HG03439 (cell line): ENCODE data around the gene SYTL3.
"Not testable (repeated sequence)": the region's sequence is repeated elsewhere in the genome, so short reads cannot be mapped to it uniquely, and the experiment has no call there.

Source experiments
- ATAC-seq: cut with Tn5 transposase; IDR thresholded peaks from one replicate; pipeline ENCODE4 v1.9.1; 2021; ENCODE audit warnings: mild to moderate bottlenecking, moderate library complexity; ENCODE audit not compliant: unreplicated experiment

The SYTL3 gene, protein sequence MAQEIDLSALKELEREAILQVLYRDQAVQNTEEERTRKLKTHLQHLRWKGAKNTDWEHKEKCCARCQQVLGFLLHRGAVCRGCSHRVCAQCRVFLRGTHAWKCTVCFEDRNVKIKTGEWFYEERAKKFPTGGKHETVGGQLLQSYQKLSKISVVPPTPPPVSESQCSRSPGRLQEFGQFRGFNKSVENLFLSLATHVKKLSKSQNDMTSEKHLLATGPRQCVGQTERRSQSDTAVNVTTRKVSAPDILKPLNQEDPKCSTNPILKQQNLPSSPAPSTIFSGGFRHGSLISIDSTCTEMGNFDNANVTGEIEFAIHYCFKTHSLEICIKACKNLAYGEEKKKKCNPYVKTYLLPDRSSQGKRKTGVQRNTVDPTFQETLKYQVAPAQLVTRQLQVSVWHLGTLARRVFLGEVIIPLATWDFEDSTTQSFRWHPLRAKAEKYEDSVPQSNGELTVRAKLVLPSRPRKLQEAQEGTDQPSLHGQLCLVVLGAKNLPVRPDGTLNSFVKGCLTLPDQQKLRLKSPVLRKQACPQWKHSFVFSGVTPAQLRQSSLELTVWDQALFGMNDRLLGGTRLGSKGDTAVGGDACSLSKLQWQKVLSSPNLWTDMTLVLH

DNA sequence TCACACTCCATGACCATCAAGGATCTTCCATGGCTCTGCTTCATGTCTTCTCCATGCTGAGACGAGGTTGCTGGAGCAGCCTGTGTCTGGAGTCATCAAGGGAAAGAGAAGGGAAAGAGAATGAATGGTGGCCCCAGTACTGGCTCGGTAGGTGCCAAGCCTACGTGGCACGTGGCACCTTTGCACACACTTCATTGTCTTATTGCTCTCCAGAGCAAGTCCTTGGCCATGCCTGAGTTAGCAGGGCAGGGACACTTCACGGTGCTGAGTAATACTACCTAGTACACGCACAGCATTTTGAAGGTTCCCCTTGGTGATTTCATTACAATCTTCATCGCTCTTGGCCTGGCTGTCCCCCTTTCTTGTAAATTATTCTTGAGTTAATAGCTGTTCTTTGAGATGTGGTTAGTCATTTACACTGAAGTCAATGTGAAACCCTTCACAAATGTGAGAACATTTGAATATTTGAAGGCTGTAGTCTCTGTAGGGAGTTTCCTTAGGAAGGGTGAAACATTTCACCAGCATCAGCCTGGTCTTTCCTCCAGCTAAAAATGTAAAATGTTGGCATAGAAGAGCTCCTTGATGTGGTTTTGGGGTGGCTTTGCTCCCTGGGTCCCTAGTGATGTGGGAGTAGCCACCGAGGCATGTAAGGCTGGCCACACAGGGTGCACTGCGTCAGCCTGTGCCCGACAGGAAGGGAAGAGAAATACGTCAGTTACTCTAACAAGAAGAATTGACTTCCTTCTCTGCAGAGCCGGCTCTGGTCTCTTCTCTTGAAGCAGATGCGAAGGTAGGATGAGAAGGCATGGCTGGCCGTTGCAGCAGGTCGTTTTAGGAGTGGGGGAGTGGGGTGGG, at the start of gene SYTL3:
SYTL3 (plus strand) TSS at position 766 of the 855 bp plus-strand sequence. CDS start 13,215 bp downstream, outside the sequence.
- ATAC-seq = peak; percentile 53

DNA sequence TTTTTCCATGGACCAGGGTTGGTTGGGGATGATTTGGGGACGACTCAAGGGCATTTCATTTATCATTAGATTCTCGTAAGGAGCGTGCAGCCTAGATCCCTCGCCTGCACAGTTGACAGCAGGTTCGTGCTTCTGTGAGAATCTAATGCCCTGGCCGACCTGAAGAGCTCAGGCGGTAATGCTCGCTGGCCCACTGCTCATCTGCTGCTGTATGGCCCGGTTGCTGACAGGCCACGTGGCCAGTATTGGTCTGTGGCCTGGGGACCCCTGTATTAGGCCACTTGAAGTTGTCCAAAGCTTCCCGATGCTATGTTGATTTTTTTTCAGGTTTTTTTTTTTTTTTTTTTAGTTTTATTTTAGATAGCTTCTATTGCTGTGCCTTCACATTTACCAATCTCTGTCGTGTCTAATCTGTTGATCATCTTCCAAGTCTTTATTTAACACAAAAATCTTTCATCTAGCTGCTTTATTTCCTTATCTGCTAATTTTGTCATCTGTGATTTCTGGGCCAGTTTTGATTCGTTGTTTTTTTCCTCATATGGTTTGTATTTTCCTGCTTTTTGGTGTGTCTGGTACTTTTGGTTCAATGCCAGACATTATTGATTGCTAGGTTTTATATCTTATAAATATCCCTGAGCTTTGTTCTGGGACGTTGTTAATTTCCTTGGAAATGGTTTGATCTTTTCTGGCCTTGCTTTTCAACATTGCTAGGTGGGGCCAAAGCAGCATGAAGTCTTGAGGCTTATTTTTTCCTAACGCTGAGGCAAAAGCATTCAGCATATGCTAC, 46.4 kb upstream of the SYTL3 start:
- no peak for ATAC-seq

DNA sequence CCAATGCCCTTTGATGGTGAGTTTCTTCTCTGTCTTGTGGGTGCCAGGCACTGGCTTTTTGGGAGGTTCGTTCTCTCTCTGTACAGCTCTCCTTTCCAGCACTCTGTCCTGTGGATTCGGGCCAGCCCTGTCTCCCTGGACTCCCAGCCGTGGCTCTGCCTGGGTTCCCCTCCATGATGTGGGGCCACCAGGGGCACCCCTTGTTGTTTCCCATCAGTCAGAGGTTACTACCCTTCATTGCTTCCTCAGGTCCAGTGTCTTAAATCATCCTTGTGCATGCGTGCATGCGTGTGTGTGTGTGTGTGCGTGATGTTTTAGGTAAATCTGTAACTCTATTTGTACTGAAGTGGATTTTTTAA, 45.8 kb upstream of the SYTL3 start:
- no peak for ATAC-seq

DNA sequence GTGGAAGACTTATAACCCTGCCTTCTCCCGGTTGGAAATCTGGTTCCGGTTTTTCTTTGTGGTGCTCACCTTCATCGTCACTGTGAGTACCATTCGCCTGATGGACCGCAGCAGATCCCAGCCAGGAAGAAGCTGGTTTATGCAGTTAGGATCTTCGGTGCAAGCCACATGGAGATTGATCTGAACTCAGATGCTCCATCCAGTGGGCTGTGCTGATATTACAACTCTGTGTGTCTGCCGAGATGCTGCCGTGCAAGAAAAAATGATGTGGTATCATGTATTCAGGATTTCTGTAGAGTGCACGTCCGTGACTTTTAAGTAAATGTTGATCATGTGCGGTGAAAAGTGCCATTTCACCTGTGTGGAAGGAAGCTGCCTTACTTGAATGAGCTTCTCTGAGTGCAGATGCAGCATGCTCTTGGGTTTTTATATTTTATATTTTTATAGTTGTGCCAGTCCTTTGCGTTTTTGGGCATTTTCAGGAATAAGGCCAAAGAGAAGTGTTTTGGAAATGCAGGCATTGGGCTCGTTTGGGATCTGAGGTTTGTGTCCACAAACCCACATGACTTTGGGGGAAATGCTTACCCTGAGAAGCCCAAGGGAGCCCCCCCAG, 44.5 kb upstream of the SYTL3 start:
- ATAC-seq = no peak

DNA sequence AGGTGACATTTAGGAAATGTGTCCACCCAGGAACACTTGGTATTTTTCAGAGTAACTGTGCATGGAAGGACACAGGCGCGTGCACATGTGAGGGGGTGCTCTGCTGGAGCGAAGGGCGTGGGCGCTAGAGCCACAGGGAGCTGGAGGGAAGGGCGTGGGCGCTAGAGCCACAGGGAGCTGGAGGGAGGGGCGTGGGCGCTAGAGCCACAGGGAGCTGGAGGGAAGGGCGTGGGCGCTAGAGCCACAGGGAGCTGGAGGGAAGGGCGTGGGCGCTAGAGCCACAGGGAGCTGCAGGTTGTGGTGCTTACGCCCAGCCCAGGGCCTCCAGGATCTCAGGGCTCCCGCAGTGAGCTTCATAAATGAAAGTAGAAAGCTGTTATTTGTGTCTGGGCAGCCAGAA, 43.8 kb upstream of the SYTL3 start:
- ATAC-seq = not testable (repeated sequence)

DNA sequence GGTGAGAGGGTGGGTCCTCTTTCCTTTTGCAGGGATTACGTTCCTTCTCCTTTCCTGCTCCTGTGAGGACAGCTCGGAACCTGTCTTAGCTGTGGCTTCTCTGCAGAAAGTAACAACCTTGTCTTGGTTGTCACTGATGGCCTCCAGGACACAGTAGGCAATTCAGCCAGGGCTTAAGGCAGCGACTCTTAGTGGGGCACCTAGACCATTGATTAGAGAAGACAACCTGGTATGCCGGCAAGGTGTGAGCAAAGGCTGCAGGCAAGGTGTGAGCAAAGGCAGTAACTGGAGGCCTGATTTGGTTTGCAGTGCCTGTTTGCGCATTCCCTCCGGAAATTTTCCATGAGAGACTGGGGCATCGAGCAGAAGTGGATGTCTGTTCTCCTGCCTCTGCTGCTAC, 42.9 kb upstream of the SYTL3 start:
- ATAC-seq = no peak

DNA sequence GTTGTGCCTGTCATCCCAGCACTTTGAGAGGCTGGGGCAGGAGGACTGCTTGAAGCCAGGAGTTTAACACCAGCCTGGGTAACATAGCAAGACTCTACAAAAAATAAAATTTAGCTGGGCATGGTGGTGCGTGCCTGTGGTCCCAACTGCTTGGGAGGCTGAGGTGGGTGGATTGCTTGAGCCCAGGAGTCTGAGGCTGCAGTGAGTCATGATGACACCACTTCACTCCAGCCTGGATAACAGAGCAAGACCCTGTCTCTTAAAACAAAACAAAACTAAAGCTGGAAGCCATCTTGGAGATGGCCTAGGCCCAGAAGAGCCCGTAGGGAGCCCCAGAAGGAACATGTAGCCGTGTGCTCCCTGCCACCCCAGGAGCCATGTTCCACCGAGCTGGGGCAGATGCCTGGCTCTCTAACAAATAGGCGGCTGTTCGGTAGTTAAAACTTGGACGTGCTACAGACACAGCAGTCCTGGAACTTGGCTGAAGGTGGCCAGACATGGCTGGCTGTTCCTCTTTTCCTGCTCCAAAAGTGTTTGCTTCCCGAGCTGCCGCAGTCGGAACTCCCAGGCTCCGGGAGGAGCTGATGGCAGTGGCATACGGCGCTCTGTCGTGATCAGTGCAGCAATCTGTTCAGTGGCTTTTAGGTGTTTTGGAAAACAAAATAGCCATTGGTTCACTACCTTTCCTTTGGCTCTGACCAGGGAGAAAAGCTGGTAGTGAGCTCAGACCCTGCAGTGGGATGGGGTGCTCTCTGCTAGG, 42.3 kb upstream of the SYTL3 start:
- no peak for ATAC-seq

DNA sequence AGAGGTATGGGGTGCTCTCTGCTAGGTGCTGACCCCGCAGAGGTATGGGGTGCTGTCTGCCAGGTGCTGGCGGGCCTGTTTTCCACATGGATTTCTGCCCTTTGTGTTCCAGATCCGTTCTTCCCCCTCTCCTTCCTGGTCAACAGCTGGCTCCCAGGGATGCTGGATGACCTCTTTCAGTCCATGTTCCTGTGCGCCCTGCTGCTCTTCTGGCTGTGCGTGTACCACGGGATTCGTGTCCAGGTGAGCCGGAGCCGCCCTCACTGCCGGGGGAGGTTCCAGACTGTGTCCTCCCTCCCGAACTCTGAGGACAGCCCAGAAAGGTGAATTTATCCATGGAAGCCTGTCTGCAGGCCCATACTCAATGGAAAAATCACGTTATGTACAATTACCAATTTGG, 41.6 kb upstream of the SYTL3 start:
- no peak for ATAC-seq

DNA sequence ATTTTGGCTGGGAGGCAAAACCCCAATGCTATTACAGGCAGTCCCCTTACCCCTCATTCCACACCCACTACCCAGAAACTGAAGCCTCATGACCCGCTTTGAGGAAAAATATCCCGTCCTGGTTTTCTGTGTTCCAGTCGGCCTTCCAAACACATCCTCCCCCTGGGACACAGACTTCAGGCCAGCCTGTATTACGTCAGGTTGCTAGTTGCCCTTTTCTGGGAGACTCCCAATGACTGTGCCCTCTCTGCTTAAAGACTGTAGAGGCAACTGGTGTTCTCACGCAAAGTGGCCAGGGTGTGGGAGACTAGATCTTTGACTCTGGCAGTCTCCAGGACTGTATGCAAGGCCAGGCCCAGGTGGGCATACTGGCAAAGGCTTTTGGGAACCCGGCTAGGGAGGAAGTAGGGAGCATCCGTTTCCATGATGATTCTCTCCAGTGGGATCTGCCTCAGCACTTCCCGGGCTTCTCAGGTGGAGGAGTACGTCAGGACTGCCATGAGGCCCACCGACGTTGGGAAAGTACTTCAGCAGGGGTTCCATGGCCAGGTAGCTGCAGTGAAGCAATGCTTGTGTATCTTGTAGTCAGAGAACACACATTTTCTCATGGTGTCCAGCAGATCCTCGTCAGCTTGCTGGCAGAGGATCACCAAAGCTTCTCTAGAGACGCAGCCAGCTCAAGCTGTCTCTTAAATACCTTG, 40.2 kb upstream of the SYTL3 start:
- ATAC-seq = no peak

DNA sequence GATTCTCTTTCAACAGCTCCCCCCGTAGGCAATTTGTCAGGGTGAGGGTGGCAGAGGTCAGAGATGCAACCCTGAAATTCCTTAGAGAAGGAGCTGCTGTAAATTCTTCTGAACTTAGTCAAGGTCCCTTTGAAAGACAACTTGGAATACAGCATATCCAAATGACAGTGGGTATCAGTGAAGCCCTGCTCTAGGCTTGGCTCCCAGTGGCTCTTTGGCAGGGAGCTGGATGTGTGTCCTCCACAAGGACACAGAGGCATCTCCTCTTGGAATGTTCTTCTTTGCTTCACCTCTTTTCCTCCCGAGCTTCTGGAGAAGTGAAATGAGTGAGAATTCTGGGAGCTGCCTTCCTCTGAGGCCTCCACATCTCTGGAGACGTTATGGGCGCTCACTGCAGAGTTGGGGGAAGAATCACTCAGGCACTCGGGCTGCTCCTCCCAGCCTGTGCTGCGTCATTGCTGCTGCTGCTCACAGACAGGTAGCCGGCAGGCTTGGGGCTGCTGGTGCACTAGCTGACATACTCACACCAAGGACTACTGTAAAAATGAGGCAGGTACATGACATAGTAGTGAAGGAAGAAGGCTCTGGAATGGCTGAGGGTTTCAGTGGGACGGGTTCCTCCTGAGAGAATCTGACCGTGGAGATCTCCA, 39.4 kb upstream of the SYTL3 start:
- no peak for ATAC-seq

DNA sequence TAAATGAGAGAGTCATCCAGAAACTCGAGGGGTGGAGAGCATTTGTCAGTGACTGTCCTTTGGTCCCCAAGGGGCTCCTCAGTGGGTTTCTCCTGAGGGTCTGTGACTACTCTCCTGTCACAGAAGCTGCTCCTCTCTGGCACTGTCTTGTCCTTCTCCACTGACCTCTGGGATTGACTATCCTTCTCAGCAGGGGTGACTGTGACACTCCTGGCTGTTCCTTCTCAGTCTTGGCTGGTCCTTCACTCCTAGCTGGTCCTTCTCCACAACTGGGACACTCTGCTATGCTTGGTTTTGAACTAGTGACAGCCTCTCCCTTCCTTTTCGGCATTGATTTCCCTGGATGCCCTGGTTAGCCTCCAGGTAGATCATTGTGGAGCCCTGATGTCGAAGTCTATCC, 38.8 kb upstream of the SYTL3 start:
- no peak for ATAC-seq

DNA sequence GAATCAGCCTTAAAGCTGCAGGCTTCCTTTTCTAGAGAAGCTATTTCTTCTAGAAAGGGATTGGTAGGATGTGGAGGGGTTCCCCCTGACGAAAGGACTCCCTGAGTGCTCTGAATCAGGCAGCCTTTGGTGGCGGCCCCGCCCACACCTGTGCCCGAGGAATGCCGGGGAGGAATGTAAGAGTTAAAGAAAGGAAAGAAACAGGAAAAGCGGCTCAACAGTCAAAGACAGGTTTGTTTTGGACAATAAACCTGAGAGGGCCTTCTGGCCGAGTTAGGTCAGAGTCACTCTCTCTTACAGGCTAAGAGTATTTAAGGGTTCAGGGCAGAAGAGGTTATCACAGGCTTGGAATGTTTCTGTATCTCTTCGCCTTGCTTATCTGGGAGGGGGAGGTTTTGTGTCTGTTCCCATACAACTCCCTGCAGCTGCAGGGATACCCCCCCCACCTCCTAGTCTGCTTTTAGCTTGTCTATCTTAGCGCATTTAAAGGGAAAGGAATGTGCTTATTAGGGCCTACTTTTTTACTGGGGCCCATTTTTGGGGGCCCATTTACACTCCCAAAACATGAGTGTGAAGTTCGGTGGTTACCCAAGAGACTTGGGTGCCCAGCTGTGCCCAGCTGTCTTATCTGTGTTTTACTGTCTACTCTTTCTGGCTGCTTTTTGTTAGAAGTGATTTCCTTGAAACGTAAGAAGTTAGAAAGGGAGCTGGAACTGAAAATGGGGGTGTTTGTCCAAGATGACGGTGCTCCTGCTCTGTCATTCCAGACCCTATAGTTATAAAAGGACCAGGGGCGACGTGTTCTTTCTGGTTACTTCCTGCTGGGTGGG, 38.1 kb upstream of the SYTL3 start:
- ATAC-seq = no peak

DNA sequence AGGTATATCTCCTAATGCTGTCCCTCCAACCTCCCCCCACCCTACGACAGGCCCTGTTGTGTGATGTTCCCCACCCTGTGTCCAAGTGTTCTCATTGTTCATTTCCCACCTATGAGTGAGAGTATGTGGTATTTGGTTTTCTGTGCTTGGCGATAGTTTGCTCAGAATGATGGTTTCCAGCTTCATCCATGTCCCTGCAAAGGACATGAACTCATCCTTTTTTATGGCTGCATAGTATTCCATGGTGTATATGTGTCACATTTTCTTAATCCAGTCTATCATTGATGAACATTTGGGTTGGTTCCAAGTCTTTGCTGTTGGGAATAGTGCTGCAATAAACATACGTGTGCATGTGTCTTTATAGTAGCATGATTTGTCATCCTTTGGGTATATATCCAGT, 35.2 kb upstream of the SYTL3 start:
- ATAC-seq = not testable (repeated sequence)

DNA sequence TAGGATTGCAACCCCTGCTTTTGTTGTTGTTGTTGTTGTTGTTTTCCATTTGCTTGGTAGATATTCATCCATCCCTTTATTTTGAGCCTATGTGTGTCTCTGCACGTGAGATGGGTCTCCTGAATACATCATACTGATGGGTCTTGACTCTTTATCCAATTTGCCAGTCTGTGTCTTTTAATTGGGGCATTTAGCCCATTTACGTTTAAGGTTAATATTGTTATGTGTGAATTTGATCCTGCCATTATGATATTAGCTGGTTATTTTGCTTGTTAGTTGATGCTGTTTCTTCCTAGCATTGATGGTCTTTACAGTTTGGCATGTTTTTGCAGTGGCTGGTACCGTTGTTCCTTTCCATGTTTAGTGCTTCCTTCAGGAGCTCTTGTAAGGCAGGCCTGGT, 31.6 kb upstream of the SYTL3 start:
- not testable (repeated sequence) for ATAC-seq

DNA sequence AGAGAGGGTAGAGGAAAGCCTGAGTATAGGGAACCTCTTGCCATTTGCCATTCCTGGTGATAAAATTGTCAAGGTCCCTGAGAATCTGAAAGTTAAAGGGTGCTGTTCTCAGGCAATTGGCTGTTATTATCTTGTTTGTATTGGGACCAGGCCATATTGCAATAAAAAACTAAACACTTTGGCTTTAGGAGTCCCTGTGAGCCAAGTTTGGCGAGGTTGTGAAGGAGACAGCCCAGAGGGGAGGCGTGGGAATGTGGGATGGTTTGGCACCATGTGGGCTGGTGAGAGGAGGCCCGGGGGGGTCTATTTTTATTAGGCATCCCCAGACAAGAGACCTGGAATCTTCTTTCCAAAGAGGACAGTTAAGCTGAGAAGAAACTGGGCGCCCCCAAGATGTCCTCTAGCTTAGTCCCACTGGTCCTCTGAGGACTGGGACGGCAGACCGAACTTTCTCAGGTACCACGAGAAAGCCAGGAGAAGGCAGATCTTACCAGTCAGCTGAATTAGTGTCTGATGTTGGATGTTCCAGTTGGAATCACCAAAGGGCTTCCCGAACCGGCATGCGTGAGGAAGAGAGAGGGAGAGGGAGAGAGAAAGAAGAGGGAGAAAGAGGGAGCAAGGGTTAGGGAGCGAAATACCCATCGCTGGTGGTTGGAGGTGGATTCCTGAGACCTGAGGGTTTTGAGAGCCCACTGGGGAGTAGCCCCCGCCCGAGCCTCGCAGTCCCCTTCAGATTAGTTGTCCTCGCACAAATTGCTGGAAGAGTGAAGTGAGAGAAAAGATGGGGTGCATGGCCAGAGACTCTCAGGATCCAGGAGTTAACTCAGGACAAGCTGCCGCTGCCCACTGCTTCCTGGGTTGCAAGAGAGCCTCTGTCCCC, 29.7 kb upstream of the SYTL3 start:
- ATAC-seq = no peak

DNA sequence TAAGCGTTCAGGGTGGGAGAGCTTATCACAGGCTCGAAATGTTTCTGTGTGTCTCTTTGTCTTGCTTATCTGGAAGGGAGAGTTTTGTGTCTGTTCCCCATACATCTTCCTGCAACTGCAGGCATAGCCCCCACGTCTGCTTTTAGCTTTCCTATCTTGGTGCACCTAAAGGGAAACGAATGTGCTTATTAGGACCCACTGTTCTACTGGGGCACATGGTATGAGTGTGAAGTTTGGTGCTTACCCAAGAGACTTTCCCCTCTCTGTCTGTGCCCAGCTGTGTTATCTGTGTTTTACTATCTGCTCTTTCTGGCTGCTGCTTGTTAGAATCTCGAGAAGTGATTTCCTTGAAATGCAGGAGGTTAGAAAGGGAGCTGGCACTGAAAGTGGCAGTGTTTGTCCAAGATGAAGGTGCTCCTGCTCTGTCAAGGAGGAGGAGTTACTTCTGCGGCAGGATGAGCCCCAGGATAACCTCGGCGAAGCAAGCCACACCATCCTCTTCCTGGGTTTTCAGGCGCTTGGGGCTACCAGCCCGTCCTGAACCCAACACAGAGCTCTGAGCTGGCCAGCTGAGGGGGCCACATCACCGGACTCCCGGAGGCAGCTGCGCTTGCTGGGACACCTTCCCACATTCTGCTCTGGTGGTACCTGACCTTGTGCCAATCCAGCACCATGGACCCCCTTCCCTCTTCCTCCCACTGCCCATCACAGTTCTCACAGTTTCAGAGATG, 28.7 kb upstream of the SYTL3 start:
- no peak for ATAC-seq
